Caco-2 (cell line): ENCODE data around the gene TMCC2. TPM values are rescaled to one million over a fixed set of nuclear protein-coding genes. Genes with fewer than 3 reads are reported as not detected.

Source experiments
- BruUV-seq: library from RNA; stranded (reverse); fragments of 400-500 nt; replicated peaks from 2 replicates; lab custom pipeline; 2021; lab: Mats Ljungman, UMichigan
- CTCF ChIA-PET: fragments of 300-600 bp; sonication (Branson Sonifier 250); formaldehyde crosslinking; loops from one replicate; lab custom pipeline; 2022; ENCODE audit warnings: antibody characterized with exemption; lab: Charles Lee
- POLR2A ChIA-PET: fragments of 300-600 bp; sonication (Branson Sonifier 250); formaldehyde crosslinking; loops from one replicate; lab custom pipeline; 2022; ENCODE audit warnings: antibody characterized with exemption; lab: Charles Lee
- DNase-seq, 2 experiments: peaks; one replicate each; pipeline versions ENCODE4 v3.0.0 to v3.0.0-alpha.2; 2020 to 2022
- H3K27me3 ChIP-seq: replicated peaks from 2 replicates; pipeline ENCODE4 v1.6.0; 2011; ENCODE audit warnings: low read length; ENCODE audit not compliant: control insufficient read depth, insufficient read depth
- H3K36me3 ChIP-seq: 2 replicates; pipeline ENCODE4 v1.5.1; 2011; ENCODE audit warnings: low read length; ENCODE audit not compliant: control insufficient read depth, insufficient read depth
- H3K4me1 ChIP-seq: fragments of 250-450 bp; sonication (Bioruptor Pico); 2 replicates; pipeline ENCODE4 v1.5.1; 2020; ENCODE audit warnings: mild to moderate bottlenecking
- H3K4me3 ChIP-seq: 2 replicates; pipeline ENCODE4 v1.5.1; 2011; ENCODE audit warnings: low read depth, mild to moderate bottlenecking, control low read depth, low read length
- H3K9me3 ChIP-seq: fragments of 250-450 bp; sonication (Bioruptor Pico); 2 replicates; pipeline ENCODE4 v1.5.1; 2020; ENCODE audit warnings: mild to moderate bottlenecking, moderate library complexity
- H3K27ac Mint-ChIP-seq: one replicate; pipeline ENCODE4 v1.8.0; 2022; ENCODE audit warnings: mixed read lengths; ENCODE audit not compliant: unreplicated experiment
- H3K27me3 Mint-ChIP-seq: one replicate; pipeline ENCODE4 v1.8.0; 2022; ENCODE audit warnings: mixed read lengths; ENCODE audit not compliant: insufficient read depth, unreplicated experiment
- H3K36me3 Mint-ChIP-seq: one replicate; pipeline ENCODE4 v1.8.0; 2022; ENCODE audit warnings: mild to moderate bottlenecking, mixed read lengths; ENCODE audit not compliant: insufficient read depth, unreplicated experiment
- H3K4me1 Mint-ChIP-seq: one replicate; pipeline ENCODE4 v1.8.0; 2022; ENCODE audit warnings: low read depth, mixed read lengths; ENCODE audit not compliant: unreplicated experiment
- H3K4me3 Mint-ChIP-seq: one replicate; pipeline ENCODE4 v1.8.0; 2022; ENCODE audit warnings: mild to moderate bottlenecking, moderate library complexity, mixed read lengths; ENCODE audit not compliant: unreplicated experiment
- H3K9me3 Mint-ChIP-seq: one replicate; pipeline ENCODE4 v1.8.0; 2022; ENCODE audit warnings: mixed read lengths; ENCODE audit not compliant: unreplicated experiment
- intact Hi-C: fragments of 100-400 bp; cut with micrococcal nuclease; formaldehyde crosslinking; loops from one replicate; pipeline ENCODE4 v1.10.0; 2022; ENCODE audit not compliant: unreplicated experiment
- total RNA-seq: library from RNA; stranded (reverse); gene quantifications from 2 replicates; pipeline ENCODE4 v1.2.3, GENCODE V29; 2022
- TF ChIP-seq, protein P1 (sequence below), 2 experiments: fragments of 200-600 bp in 1 of 2; IDR thresholded peaks; 1 replicate in 1 of 2; 2 replicates in 1 of 2; pipeline versions ENCODE4 v1.5.1 to v1.8.0; 2011 to 2022; ENCODE audit warnings: antibody characterized with exemption in 1 of 2, control low read depth in 1 of 2, inconsistent platforms in 1 of 2, low read depth in 1 of 2, low read length in 1 of 2, mild to moderate bottlenecking in 1 of 2, moderate library complexity in 1 of 2; ENCODE audit not compliant: insufficient read depth in 1 of 2, severe bottlenecking in 1 of 2, unreplicated experiment in 1 of 2

The TMCC2 gene
- total RNA-seq, 1 experiment from 2014 or later: 0.91 TPM

DNA sequence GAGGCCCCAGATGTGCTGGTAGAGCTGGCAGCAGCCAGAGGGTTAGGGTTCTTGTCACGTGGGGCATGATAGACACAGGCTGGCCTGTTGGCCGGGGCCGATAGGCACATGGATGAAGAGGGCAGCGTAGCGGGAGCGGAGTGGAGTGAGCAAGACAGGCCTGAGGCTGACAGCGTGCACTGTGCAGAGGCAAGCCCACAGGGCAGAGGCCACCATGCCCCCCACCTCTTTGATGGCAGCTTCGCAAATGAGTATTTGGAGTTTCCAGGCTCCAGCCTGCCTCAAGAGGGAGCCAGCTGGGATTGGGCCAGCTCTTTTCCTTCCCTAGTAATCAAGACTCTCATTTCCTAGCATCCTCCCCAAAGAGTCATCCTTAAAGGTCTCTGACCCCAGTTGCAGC lies 43.5 kb downstream of the TMCC2 start:
- Histone ChIP-seq H3K9me3 (no peaks in the 10 kb centered on the region), H3K4me3 (no peak overlapping the region), H3K36me3 (no peaks in the 10 kb centered on the region), H3K27me3 (no peaks in the 10 kb centered on the region), H3K4me1 (peaks cover 39% of the 10 kb centered on the region)
- Mint-ChIP-seq H3K27ac (peak overlapping the region; percentile 20), H3K4me3 (no peak overlapping the region), H3K27me3 (no peaks in the 10 kb centered on the region), H3K36me3 (no peaks in the 10 kb centered on the region), H3K9me3 (no peaks in the 10 kb centered on the region), H3K4me1 (peaks cover 17% of the 10 kb centered on the region)
- no TSS peak for BruUV-seq
- no peak for DNase-seq
- TF ChIP-seq, protein P1, sequence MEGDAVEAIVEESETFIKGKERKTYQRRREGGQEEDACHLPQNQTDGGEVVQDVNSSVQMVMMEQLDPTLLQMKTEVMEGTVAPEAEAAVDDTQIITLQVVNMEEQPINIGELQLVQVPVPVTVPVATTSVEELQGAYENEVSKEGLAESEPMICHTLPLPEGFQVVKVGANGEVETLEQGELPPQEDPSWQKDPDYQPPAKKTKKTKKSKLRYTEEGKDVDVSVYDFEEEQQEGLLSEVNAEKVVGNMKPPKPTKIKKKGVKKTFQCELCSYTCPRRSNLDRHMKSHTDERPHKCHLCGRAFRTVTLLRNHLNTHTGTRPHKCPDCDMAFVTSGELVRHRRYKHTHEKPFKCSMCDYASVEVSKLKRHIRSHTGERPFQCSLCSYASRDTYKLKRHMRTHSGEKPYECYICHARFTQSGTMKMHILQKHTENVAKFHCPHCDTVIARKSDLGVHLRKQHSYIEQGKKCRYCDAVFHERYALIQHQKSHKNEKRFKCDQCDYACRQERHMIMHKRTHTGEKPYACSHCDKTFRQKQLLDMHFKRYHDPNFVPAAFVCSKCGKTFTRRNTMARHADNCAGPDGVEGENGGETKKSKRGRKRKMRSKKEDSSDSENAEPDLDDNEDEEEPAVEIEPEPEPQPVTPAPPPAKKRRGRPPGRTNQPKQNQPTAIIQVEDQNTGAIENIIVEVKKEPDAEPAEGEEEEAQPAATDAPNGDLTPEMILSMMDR (IDR thresholded peaks at IDR 0.05; ENCODE audit: insufficient read depth in 1 of 2, low read depth in 1 of 2, low read length in 1 of 2, severe bottlenecking in 1 of 2, unreplicated experiment in 1 of 2): peak in 1 of 2 experiments; percentile 9
- POLR2A ChIA-PET: interaction anchor here (1.0 kb wide), 1 partner anchor 54 kb away, joined by 6 read pairs; no protein-coding TSS in a partner anchor
- intact Hi-C loops: loop anchor here (10.0 kb wide), 1 partner anchor 214 kb away; no protein-coding TSS in a partner anchor
- CTCF ChIA-PET: interaction anchor here (0.7 to 5.7 kb wide), 11 partner anchors 13 to 214 kb away, joined by 3 to 341 read pairs (median 5); partner anchors contain the start of gene NUAK2

DNA sequence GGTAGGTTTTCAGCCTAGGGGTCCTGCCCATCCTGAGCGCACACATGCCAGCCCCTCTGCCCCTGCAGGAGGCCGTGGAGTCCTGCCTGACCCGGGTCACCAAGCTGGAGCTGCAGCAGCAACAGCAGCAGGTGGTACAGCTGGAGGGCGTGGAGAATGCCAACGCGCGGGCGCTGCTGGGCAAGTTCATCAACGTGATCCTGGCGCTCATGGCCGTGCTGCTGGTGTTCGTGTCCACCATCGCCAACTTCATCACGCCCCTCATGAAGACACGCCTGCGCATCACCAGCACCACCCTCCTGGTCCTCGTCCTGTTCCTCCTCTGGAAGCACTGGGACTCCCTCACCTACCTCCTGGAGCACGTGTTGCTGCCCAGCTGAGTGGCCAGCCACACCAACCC lies 44.0 kb downstream of the TMCC2 start:
- ChIA-PET CTCF (interaction anchor here (0.7 to 5.7 kb wide), 9 partner anchors 16 to 214 kb away, joined by 3 to 341 read pairs (median 9); partner anchors contain the start of gene NUAK2), POLR2A (no interaction called here)
- Histone ChIP-seq H3K36me3 (no peaks in the 10 kb centered on the region), H3K27me3 (no peaks in the 10 kb centered on the region), H3K4me3 (no peak overlapping the region), H3K9me3 (no peaks in the 10 kb centered on the region), H3K4me1 (peaks cover 40% of the 10 kb centered on the region)
- Mint-ChIP-seq H3K9me3 (no peaks in the 10 kb centered on the region), H3K4me1 (peaks cover 17% of the 10 kb centered on the region), H3K36me3 (no peaks in the 10 kb centered on the region), H3K27me3 (no peaks in the 10 kb centered on the region), H3K4me3 (no peak overlapping the region), H3K27ac (no peak overlapping the region)
- intact Hi-C loops: loop anchor here (10.0 kb wide), 1 partner anchor 213 kb away; no protein-coding TSS in a partner anchor
- BruUV-seq: no TSS peak
- no peak for DNase-seq
- TF ChIP-seq, protein P1 (IDR thresholded peaks at IDR 0.05; ENCODE audit: insufficient read depth in 1 of 2, low read depth in 1 of 2, low read length in 1 of 2, severe bottlenecking in 1 of 2, unreplicated experiment in 1 of 2): no peak

DNA sequence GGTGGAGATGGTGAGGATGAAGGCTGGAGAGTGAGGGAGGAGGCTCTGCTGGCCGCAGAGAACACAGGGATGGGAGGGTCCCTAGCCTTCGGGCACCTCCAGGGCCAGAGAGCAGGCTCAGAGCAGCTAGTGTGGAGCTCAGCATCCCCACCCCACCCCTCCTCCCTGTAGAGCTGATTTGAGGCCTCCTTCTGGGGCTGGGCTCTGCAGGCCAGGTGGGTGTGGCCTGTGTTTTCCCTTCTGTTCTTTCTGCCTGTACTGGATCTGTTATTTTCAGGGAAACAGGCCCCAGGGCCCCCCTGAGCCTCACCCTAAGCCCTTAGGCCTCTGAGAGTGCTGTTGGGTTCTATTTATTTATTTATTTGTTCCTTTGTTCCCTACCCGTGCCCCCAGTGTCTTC lies 44.8 kb downstream of the TMCC2 start:
- ChIA-PET POLR2A (interaction anchor here (1.7 kb wide), 1 partner anchor 53 kb away, joined by 12 read pairs; no protein-coding TSS in a partner anchor), CTCF (interaction anchor here (0.5 to 5.7 kb wide), 9 partner anchors 12 to 213 kb away, joined by 3 to 341 read pairs (median 9); partner anchors contain the start of gene NUAK2)
- TF ChIP-seq, protein P1 (IDR thresholded peaks at IDR 0.05; ENCODE audit: insufficient read depth in 1 of 2, low read depth in 1 of 2, low read length in 1 of 2, severe bottlenecking in 1 of 2, unreplicated experiment in 1 of 2): no peak
- no peaks in the 10 kb centered on the region for H3K27me3 Mint-ChIP-seq
- H3K4me3 ChIP-seq: no peak overlapping the region
- no peaks in the 10 kb centered on the region for H3K27me3 ChIP-seq
- peaks cover 40% of the 10 kb centered on the region for H3K4me1 ChIP-seq
- intact Hi-C loops: loop anchor here (10.0 kb wide), 1 partner anchor 212 kb away; no protein-coding TSS in a partner anchor
- H3K4me3 Mint-ChIP-seq: no peak overlapping the region
- no TSS peak for BruUV-seq
- no peaks in the 10 kb centered on the region for H3K9me3 ChIP-seq
- DNase-seq: no peak
- H3K36me3 ChIP-seq: no peaks in the 10 kb centered on the region
- peaks cover 17% of the 10 kb centered on the region for H3K4me1 Mint-ChIP-seq
- H3K9me3 Mint-ChIP-seq: no peaks in the 10 kb centered on the region
- H3K27ac Mint-ChIP-seq: no peak overlapping the region
- no peaks in the 10 kb centered on the region for H3K36me3 Mint-ChIP-seq
